ENCODE data around the gene RECQL. TPM values are rescaled to one million over a fixed set of nuclear protein-coding genes. Genes with fewer than 3 reads are reported as not detected.

Gene RECQL
- total and polyA plus RNA-seq, 2 of the 8 experiments (the other 6 are each of a cell fraction or from before 2014, with no cell fraction given): 8.1 to 40.3 TPM

- peak; percentile 79 for TF ChIP-seq TBP (IDR thresholded peaks at IDR 0.05; ENCODE audit: low read depth, low read length)
- TF ChIP-seq POLR2A (IDR thresholded peaks at IDR 0.05; ENCODE audit: control extremely low read depth in 1 of 2, low read depth in 2 of 2, low read length in 2 of 2): peak; percentile 82 to 83
- TF ChIP-seq ASH2L (IDR thresholded peaks at IDR 0.05; ENCODE audit: low read length): peak; percentile 97
- TF ChIP-seq RNF2 (IDR thresholded peaks at IDR 0.05; ENCODE audit: borderline replicate concordance, low read depth, low read length, missing control alignments, poor library complexity, severe bottlenecking): no peak
- TF ChIP-seq HDAC2 (IDR thresholded peaks at IDR 0.05; ENCODE audit: borderline replicate concordance in 1 of 2, low read depth in 2 of 2, low read length in 2 of 2): peak in 1 of 2 experiments; percentile 90; a peak in 1 of 4 replicates
- TF ChIP-seq ZNF274 (IDR thresholded peaks at IDR 0.05; ENCODE audit: borderline replicate concordance, extremely low read depth, low read length): no peak
- TF ChIP-seq RBBP5 (IDR thresholded peaks at IDR 0.05; ENCODE audit: borderline replicate concordance, low read depth, low read length): peak; percentile 83
- TF ChIP-seq SIN3A (conservative IDR thresholded peaks at IDR 0.05 in 1 of 2, IDR thresholded peaks at IDR 0.05 in 1 of 2; ENCODE audit: low read depth in 1 of 2, low read length in 2 of 2): peak in 1 of 2 experiments; percentile 97; a peak in 3 of 4 replicates
- TF ChIP-seq RXRA (IDR thresholded peaks at IDR 0.05; ENCODE audit: insufficient read depth, low read depth, low read length): no peak
- TF ChIP-seq CHD2 (IDR thresholded peaks at IDR 0.05; ENCODE audit: low read length): peak; percentile 78
- peak; percentile 98 for TF ChIP-seq SP1 (IDR thresholded peaks at IDR 0.05; ENCODE audit: low read depth, low read length)
- no peak for TF ChIP-seq FOSL1 (IDR thresholded peaks at IDR 0.05; ENCODE audit: insufficient read depth, low read depth, low read length)
- peak; percentile 75; the same call in 1 of the 2 replicates for TF ChIP-seq POLR2AphosphoS5 (IDR thresholded peaks at IDR 0.05; ENCODE audit: low read depth, low read length)
- TF ChIP-seq E2F6 (IDR thresholded peaks at IDR 0.05): peak; percentile 97
- no peak for TF ChIP-seq ATF2 (IDR thresholded peaks at IDR 0.05; ENCODE audit: low read length)
- peak; percentile 62 for TF ChIP-seq KDM4A (IDR thresholded peaks at IDR 0.05; ENCODE audit: low read depth, low read length, severe bottlenecking)
- TF ChIP-seq RFX5 (IDR thresholded peaks at IDR 0.05; ENCODE audit: borderline replicate concordance, low read depth, low read length): peak; percentile 8; the same call in 1 of the 2 replicates
- peak; percentile 99 for TF ChIP-seq PHF8 (conservative IDR thresholded peaks at IDR 0.05; ENCODE audit: low read depth, low read length)
- TF ChIP-seq SAP30 (IDR thresholded peaks at IDR 0.05; ENCODE audit: insufficient read depth, insufficient replicate concordance, low read length): peak; percentile 64
These were observed at the start of gene RECQL, which contains the start of gene GOLT1B (continued) for GRCh38 chr12:21501258-21502163.

Data from H1 (cell line).